AG08395 (cell line): ENCODE data around the gene SAMD8.
"Not testable (repeated sequence)": the region's sequence is repeated elsewhere in the genome, so short reads cannot be mapped to it uniquely, and the experiment has no call there.

Experiments
- DNase-seq: peaks from one replicate; pipeline ENCODE4 v3.0.0; 2012; ENCODE audit warnings: mixed read lengths, low spot score

SAMD8 gene

GRCh38 chr10:75140246-75140645 is 28.8 kb downstream of the SAMD8 start:
- DNase-seq: no peak

GRCh38 chr10:75143353-75143752 is 31.9 kb downstream of the SAMD8 start:
- DNase-seq: no peak

- no peak for DNase-seq
Measured at GRCh38 chr10:75145590-75145989, 34.1 kb downstream of the SAMD8 start.

GRCh38 chr10:75146780-75147179 is 35.3 kb downstream of the SAMD8 start:
- DNase-seq: no peak

- no peak for DNase-seq
Measured at GRCh38 chr10:75150656-75151055, 39.2 kb downstream of the SAMD8 start.

- peak; percentile 7 for DNase-seq
Measured at GRCh38 chr10:75159519-75159918, 48.1 kb downstream of the SAMD8 start.

- DNase-seq: no peak
Measured at GRCh38 chr10:75165684-75166622, 54.5 kb downstream of the SAMD8 start.

- DNase-seq: no peak
Measured at GRCh38 chr10:75166623-75166972, 55.1 kb downstream of the SAMD8 start.

GRCh38 chr10:75168275-75168674 is 56.8 kb downstream of the SAMD8 start:
- DNase-seq: no peak

GRCh38 chr10:75170215-75170614 is 58.8 kb downstream of the SAMD8 start:
- no peak for DNase-seq

GRCh38 chr10:75175046-75175445 is 63.6 kb downstream of the SAMD8 start:
- no peak for DNase-seq

- DNase-seq: no peak
Measured at GRCh38 chr10:75176046-75176445, 64.6 kb downstream of the SAMD8 start.

GRCh38 chr10:75176736-75177135 is 65.3 kb downstream of the SAMD8 start:
- no peak for DNase-seq

GRCh38 chr10:75179657-75180177 is 68.3 kb downstream of the SAMD8 start:
- DNase-seq: no peak

GRCh38 chr10:75180592-75180991 is 69.1 kb downstream of the SAMD8 start:
- no peak for DNase-seq

GRCh38 chr10:75181073-75181472 is 69.6 kb downstream of the SAMD8 start:
- DNase-seq: no peak

GRCh38 chr10:75186310-75186709 is 74.9 kb downstream of the SAMD8 start:
- no peak for DNase-seq

GRCh38 chr10:75187961-75188426 is 76.5 kb downstream of the SAMD8 start:
- peak; percentile 62 for DNase-seq

GRCh38 chr10:75188522-75188921 is 77.1 kb downstream of the SAMD8 start:
- not testable (repeated sequence) for DNase-seq

GRCh38 chr10:75189266-75190096 is 78.0 kb downstream of the SAMD8 start:
- no peak for DNase-seq

- DNase-seq: peak; percentile 83
Measured at GRCh38 chr10:75191821-75192568, 80.5 kb downstream of the SAMD8 start.

GRCh38 chr10:75194625-75195024 is 83.2 kb downstream of the SAMD8 start:
- DNase-seq: not testable (repeated sequence)
